Endothelial cell of hepatic sinusoid (primary cell): ENCODE measurements around the gene RASIP1.
"Not testable (repeated sequence)": the region's sequence is repeated elsewhere in the genome, so short reads cannot be mapped to it uniquely, and the experiment has no call there.

Experiments used
- in situ Hi-C: cut with HindIII; loops from 2 replicates; pipeline ENCODE4 v1.10.0; 2017; ENCODE audit warnings: low sequenced_read_pairs

RASIP1 gene

GRCh38 chr19:48740164-48740972, at the start of gene RASIP1:
RASIP1 (minus strand) TSS chr19:48740610; CDS start chr19:48740282, 328 bp downstream.
- in situ Hi-C loops, result no loop called here

DNA sequence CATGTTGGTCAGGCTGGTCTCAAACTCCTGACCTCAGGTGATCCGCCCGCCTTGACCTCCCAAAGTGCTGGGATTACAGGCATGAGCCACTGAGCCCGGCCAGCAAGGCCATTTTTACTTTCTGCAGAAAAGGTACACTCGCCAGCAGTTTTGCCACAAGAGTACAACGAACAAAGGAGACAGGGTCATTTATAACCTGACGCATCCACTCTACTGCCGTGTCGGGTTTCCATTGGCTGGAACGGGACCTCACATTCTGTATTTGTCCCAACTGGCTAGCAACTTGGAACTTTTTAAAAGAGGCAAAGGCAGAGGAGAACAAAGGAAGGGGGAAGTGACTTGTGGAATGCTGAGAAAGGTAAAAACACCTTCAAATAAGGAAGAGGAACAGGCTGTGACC, 46.9 kb upstream of the RASIP1 start:
- in situ Hi-C loops, result not testable (repeated sequence)

DNA sequence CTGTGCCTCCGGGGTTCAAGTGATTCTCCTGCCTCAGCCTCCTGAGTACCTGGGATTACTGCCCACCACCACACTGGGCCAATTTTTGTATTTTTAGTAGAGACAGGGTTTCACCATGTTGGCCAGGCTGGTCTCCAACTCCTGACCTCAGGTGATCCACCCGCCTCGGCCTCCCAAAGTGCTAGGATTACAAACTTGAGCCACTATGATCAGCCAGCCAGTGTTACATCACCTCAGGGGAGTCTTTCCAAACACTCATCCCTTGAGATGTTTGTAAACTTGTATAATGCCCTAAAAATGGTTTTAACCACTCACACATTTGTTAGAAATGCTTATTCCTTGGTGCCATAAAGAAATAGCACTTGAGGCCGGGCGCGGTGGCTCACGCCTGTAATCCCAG, 46.0 kb upstream of the RASIP1 start:
- in situ Hi-C loops, result not testable (repeated sequence)

- in situ Hi-C loops, result no loop called here
These were observed 44.1 kb upstream of the RASIP1 start for GRCh38 chr19:48784527-48784926.

DNA sequence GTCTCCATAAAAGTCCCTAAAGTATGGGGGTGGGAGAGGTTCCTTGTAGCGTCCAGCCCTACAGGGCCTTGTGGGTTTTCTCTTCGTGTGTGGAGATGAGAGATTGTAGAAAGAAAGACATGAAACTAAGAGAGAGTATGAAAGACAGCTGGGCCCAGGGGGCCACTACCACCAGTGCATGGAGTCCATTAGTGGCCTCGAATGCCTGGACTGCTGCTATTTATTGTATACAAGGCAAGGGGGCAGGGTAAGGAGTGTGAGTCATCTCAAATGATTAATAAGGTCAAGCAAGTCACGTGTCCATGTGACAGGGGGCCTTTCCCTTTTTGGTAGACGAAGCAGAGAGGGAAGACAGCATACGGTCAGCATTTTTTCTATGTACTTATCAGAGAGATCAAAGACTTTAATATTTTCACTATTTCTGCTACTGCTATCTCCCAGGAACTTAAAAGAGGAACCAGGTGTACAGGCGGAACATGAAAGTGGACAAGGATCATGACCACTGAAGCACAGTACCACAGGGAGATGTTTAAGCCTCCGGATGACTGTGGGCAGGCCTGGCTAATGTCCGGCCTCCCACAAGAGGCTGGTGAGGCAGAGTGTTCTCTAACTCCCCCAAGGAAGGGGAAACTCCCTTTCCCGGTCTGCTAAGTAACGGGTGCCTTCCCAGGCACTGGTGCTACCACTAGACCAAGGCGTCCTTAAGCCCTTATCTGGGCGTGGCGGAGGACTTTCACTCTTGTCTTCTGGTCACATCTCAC, 40.4 kb upstream of the RASIP1 start:
- in situ Hi-C loops, result no loop called here

DNA sequence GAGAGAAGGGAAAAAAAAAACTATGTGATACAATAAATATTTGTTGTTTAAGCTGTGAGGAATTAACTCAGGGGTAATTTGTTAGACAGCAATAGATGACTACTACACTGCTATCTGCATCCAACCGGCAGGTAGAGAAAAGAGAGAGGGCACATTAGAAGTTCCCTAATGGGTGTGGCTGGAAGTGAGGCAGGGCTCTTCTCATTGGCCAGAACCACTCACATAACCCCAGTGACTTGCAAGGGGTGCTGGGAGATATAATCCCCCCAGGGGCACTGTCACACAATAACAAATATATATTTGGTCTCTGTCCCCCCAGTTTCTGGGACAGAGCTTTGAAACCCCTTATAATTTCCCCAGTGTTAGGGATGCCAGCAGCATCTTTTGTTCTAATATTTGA, 39.2 kb upstream of the RASIP1 start:
- in situ Hi-C loops, result no loop called here

DNA sequence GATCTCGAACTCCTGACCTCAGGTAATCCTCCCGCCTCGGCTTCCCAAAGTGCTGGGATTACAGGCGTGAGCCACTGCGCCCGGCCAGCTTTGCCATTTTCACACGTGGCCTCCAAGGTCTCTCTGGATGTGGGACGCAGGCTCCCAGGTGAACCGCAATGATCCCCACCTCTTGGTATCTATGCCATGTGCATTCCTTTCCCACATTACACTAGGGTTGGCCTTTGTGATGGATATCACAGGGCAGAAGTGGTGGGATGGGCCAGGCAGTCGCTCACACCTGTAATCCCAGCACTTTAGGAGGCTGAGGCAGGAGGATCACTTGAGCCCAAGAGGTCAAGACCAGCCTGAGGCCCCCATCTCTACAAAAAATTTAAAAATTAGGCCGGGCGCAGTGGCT, 37.3 kb upstream of the RASIP1 start:
- in situ Hi-C loops, result no loop called here

GRCh38 chr19:48777139-48777538, 36.7 kb upstream of the RASIP1 start:
- in situ Hi-C loops, result no loop called here

DNA sequence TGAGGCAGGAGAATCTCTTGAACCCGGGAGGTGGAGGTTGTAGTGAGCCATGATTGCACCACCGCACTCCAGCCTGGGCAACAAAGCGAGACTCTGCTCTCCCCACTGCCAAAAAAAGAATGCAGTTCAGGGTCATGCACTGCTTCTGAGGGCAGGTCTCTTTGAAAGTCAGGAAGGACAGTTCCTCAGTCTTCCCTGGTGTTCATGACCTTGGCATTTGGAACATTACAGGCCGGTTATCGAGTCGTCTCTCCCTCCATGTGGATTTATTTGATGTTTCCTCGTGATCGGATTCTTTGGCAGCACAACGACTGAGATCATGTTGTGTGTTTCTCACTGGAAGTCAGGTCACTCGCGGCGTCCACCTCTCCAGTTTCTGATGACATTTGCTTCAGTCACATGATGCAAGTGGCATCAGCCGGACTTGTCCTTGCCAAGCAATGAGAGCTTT, 32.1 kb upstream of the RASIP1 start:
- in situ Hi-C loops, result no loop called here

GRCh38 chr19:48770734-48771472, 30.5 kb upstream of the RASIP1 start:
- in situ Hi-C loops, result no loop called here

GRCh38 chr19:48770266-48770665, 29.9 kb upstream of the RASIP1 start:
- in situ Hi-C loops, result no loop called here

DNA sequence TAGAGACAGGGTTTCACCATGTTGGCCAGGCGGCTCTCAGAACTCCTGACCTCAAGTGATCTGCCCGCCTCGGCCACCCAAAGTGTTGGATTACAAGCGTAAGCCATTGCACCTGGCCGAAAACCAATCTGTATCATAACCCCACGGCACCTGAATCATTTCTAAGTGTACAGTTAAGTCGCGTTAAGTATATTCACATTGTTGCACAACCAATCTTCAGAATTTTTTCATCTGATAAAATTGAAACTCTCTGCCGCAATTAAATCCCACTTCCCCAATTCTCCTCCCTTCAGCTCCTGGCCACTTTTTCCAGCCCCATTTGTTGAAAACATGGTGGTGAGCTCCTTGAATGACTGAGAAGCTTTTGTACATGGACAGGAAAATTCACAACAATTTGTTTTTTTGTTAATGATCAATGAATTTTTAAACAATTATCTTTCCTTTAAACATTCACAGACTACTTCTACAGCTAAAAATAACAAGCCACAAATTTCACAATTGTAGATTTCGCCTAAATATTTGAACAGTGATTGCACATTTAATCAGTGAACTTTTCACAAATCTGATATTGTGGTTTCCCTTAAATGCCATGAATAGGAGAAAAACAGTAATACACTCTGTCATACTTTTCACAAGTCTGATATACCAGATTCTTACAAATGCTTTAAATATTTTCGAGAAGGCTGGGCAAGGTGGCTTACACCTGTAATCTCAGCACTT, 28.7 kb upstream of the RASIP1 start:
- in situ Hi-C loops, result no loop called here

DNA sequence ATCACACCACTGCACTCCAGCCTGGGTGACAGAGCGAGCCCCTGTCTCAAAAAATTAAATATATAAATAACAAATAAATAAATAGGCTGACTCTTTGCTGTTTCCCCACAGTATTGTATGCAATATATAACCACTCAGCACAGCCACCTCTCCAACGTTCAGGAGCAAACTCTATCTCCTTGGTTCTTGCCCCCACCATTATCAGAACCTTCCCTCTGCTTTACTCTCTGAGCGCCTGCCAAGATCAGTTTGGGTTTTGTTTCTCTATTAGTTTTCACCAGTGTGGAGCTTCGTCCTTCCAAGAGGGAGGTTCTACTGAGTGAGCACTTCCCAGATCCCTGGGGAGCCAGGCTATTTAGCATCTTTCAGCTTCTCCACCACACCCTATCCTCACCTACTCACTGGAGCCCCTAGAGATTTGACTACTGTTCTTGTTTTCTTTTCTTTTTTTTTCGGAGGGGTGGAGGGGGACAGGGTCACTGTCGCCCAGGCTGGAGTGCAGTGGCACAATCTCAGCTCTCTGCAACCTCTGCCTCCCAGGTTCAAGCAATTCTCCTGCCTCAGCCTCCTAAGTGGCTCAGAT, 27.9 kb upstream of the RASIP1 start:
- in situ Hi-C loops, result not testable (repeated sequence)

- in situ Hi-C loops, result not testable (repeated sequence)
These were observed 25.4 kb upstream of the RASIP1 start for GRCh38 chr19:48765816-48766215.

DNA sequence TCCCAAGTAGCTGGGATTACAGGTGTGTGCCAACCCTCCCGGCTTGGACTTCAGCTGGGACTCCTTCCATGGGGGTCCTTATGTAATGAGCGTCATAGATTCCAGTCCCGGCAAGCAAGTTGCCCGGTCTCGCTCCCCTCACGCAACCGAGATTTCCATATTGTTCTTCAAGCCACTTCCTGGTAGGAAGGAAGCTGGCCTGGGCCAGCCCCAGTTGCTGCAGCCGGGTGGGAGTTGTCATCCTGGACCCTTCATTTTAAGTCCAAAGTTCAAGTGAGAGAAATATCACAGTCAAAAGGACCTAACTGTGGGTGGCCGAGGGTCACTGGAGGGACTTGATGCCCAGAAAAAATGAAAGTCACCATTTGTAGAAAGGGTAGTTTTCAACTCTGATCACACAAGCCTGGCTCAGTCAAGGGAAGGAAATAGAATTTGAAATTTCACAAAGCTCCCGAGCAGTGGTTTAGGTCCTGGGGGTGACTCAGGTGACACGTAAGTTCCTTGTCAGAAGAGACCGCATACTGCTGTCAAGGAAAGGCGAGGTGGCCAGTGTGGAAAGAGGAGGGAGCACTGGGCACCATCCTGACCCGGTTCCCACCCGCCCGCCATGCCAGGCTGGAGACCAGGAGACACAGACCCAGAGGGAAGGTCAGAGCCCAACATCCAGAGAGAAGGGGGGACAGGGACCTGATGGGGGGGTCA, 20.2 kb upstream of the RASIP1 start:
- in situ Hi-C loops, result no loop called here

- in situ Hi-C loops, result no loop called here
These were observed 17.3 kb upstream of the RASIP1 start for GRCh38 chr19:48757741-48758144.

DNA sequence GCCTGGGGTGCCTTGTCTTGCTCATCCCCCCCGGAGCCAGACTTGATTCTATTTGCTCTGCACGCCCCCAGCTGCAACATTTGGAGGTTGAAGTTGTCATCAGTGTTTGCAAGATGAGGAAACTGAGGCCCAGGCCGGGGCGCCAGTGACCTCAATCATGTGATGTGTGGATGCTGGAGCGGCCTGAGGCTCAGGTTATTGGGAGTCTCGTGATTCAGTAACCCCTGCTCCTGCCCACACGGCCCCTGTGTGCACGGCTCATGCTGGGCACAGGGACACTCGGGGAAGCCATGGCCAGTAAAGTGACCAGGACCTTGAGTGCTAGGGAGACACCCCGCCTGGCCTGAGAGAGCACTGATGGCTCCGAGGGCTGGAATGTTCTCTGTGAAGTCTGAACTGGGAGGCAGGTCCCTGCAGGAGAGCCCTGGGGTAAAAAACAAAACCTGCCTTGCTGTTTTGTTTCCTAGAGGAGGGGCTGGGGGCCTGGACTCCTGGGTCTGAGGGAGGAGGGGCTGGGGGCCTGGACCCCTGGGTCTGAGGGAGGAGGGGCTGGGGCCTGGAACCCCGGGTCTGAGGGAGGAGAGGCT, 16.8 kb upstream of the RASIP1 start:
- in situ Hi-C loops, result no loop called here

- in situ Hi-C loops, result no loop called here
These were observed 16.3 kb upstream of the RASIP1 start for GRCh38 chr19:48756686-48757085.

- in situ Hi-C loops, result no loop called here
These were observed 15.8 kb upstream of the RASIP1 start for GRCh38 chr19:48756212-48756611.
